ENCODE data around the gene VPS8. TPM values are rescaled to one million over a fixed set of nuclear protein-coding genes. Genes with fewer than 3 reads are reported as not detected.

The VPS8 gene
- total RNA-seq, 1 experiment from 2014 or later = 37.6 TPM

DNA sequence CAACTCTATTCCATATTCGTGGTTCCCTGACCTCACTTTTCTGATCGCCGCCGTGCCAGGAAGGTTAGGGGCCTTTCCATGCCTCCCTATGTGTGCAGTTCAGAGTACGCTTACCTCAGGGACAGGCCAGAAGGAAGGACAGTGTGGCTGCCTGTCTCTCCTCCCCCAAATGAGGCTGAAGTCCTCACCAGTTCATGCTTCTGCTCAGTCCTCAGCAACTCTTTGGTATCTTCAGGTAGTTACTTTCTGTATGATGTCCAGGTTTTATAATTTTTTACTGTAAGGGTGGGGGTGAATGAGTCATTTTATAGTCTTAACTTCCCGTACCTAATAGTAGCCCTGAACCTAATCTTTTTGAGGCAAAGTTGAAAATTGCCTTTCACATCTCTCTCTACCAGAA lies 98.7 kb downstream of the VPS8 start (continued):
- TF ChIP-seq, protein P1, sequence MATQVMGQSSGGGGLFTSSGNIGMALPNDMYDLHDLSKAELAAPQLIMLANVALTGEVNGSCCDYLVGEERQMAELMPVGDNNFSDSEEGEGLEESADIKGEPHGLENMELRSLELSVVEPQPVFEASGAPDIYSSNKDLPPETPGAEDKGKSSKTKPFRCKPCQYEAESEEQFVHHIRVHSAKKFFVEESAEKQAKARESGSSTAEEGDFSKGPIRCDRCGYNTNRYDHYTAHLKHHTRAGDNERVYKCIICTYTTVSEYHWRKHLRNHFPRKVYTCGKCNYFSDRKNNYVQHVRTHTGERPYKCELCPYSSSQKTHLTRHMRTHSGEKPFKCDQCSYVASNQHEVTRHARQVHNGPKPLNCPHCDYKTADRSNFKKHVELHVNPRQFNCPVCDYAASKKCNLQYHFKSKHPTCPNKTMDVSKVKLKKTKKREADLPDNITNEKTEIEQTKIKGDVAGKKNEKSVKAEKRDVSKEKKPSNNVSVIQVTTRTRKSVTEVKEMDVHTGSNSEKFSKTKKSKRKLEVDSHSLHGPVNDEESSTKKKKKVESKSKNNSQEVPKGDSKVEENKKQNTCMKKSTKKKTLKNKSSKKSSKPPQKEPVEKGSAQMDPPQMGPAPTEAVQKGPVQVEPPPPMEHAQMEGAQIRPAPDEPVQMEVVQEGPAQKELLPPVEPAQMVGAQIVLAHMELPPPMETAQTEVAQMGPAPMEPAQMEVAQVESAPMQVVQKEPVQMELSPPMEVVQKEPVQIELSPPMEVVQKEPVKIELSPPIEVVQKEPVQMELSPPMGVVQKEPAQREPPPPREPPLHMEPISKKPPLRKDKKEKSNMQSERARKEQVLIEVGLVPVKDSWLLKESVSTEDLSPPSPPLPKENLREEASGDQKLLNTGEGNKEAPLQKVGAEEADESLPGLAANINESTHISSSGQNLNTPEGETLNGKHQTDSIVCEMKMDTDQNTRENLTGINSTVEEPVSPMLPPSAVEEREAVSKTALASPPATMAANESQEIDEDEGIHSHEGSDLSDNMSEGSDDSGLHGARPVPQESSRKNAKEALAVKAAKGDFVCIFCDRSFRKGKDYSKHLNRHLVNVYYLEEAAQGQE (IDR thresholded peaks at IDR 0.05; ENCODE audit: low read depth) = no peak
- TF ChIP-seq EZH2 (IDR thresholded peaks at IDR 0.05) (no peak), TCF7L2 (IDR thresholded peaks at IDR 0.05; ENCODE audit: borderline replicate concordance, extremely low read depth, insufficient read depth, insufficient read length) (no peak), SIN3A (IDR thresholded peaks at IDR 0.05; ENCODE audit: low read depth) (no peak)

DNA sequence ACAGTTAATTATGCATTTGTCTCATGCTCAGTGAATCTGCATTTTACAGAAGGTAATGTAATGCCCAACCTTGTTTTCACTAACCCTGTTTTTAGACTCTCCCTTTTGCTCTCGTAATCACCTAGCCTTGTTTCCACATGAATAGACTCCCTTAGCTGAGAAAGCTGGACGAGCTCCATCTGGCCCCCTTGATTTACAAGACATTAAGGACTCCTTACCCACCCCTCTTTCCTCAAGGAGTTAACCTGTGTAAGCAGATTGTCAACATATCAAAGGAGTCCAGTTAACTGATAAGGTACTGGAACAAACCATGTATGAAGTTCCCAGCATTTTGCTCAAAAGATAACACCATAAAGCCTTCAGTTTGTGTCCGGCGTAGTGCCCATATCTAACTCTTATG lies 99.6 kb downstream of the VPS8 start:
- ChIA-PET RAD21 (ENCODE audit: low non-redundant PET in 1 of 2, low total read pairs in 2 of 2, uncharacterized antibody in 2 of 2, unreplicated experiment in 2 of 2) (no interaction called here), POLR2A (no interaction called here), CTCF (no interaction called here)
- Histone ChIP-seq H4K20me1 (ENCODE audit: insufficient read depth) (no peaks in the 10 kb centered on the region), H3K9me3 (ENCODE audit: control insufficient read depth in 1 of 2, insufficient read depth in 1 of 2, low read depth in 1 of 2, low read length in 2 of 2) (no peaks in the 10 kb centered on the region), H3K79me2 (ENCODE audit: insufficient read depth, low read length) (no peaks in the 10 kb centered on the region), H3K36me3 (ENCODE audit: control insufficient read depth in 1 of 2, insufficient read depth in 2 of 2, low read length in 2 of 2) (no peaks in the 10 kb centered on the region; a peak in 2 of 4 replicates), H3K4me3 (replicated peaks in 1 of 2; ENCODE audit: low read depth in 1 of 2, low read length in 2 of 2) (no peak overlapping the region), H3K4me1 (ENCODE audit: control insufficient read depth in 1 of 2, insufficient read depth in 2 of 2, low read length in 2 of 2) (no peaks in the 10 kb centered on the region), H3K27me3 (ENCODE audit: insufficient read depth, low read length) (no peaks in the 10 kb centered on the region), H3K4me2 (ENCODE audit: low read length) (no peak overlapping the region), H3K27ac (ENCODE audit: low read depth, low read length) (no peak overlapping the region), H3K9ac (ENCODE audit: low read length) (no peak overlapping the region), H3K9me2 (ENCODE audit: insufficient read depth) (no peaks in the 10 kb centered on the region), H2AFZ (ENCODE audit: low read depth, low read length, poor library complexity, severe bottlenecking) (no peak overlapping the region)
- BruUV-seq (replicated peaks) = no TSS peak
- intact Hi-C loops (cut with micrococcal nuclease) = no loop called here
- ATAC-seq (no peak), DNase-seq (ENCODE audit: low read depth, low spot score) (no peak)
- TF ChIP-seq EZH2 (IDR thresholded peaks at IDR 0.05) (no peak), SP1 (IDR thresholded peaks at IDR 0.05; ENCODE audit: low read depth) (no peak), SIN3A (IDR thresholded peaks at IDR 0.05; ENCODE audit: low read depth) (no peak), YY1 (IDR thresholded peaks at IDR 0.05; ENCODE audit: extremely low read depth, insufficient replicate concordance, low read depth, low read length) (no peak), FOSL1 (IDR thresholded peaks at IDR 0.05; ENCODE audit: low read depth) (no peak), RAD21 (IDR thresholded peaks at IDR 0.05; ENCODE audit: low read depth) (no peak), EZH2phosphoT487 (IDR thresholded peaks at IDR 0.05; ENCODE audit: borderline replicate concordance) (no peak)
- TF ChIP-seq, protein P2, sequence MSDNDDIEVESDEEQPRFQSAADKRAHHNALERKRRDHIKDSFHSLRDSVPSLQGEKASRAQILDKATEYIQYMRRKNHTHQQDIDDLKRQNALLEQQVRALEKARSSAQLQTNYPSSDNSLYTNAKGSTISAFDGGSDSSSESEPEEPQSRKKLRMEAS (IDR thresholded peaks at IDR 0.05) = no peak
- TF ChIP-seq, protein P1 (IDR thresholded peaks at IDR 0.05; ENCODE audit: low read depth) = no peak
- TF ChIP-seq, protein P3, sequence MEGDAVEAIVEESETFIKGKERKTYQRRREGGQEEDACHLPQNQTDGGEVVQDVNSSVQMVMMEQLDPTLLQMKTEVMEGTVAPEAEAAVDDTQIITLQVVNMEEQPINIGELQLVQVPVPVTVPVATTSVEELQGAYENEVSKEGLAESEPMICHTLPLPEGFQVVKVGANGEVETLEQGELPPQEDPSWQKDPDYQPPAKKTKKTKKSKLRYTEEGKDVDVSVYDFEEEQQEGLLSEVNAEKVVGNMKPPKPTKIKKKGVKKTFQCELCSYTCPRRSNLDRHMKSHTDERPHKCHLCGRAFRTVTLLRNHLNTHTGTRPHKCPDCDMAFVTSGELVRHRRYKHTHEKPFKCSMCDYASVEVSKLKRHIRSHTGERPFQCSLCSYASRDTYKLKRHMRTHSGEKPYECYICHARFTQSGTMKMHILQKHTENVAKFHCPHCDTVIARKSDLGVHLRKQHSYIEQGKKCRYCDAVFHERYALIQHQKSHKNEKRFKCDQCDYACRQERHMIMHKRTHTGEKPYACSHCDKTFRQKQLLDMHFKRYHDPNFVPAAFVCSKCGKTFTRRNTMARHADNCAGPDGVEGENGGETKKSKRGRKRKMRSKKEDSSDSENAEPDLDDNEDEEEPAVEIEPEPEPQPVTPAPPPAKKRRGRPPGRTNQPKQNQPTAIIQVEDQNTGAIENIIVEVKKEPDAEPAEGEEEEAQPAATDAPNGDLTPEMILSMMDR (IDR thresholded peaks at IDR 0.05 in 2 of 3, conservative IDR thresholded peaks at IDR 0.05 in 1 of 3; ENCODE audit: borderline replicate concordance in 1 of 3, insufficient read depth in 1 of 3, low read depth in 2 of 3, low read length in 2 of 3) = no peak
- TF ChIP-seq, protein P4, sequence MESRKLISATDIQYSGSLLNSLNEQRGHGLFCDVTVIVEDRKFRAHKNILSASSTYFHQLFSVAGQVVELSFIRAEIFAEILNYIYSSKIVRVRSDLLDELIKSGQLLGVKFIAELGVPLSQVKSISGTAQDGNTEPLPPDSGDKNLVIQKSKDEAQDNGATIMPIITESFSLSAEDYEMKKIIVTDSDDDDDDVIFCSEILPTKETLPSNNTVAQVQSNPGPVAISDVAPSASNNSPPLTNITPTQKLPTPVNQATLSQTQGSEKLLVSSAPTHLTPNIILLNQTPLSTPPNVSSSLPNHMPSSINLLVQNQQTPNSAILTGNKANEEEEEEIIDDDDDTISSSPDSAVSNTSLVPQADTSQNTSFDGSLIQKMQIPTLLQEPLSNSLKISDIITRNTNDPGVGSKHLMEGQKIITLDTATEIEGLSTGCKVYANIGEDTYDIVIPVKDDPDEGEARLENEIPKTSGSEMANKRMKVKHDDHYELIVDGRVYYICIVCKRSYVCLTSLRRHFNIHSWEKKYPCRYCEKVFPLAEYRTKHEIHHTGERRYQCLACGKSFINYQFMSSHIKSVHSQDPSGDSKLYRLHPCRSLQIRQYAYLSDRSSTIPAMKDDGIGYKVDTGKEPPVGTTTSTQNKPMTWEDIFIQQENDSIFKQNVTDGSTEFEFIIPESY (IDR thresholded peaks at IDR 0.05; ENCODE audit: extremely low read depth, insufficient replicate concordance, low read length) = no peak

All from HCT116 (cell line).